Liver (tissue), 9 donors: ENCODE results near the gene NOC4L. TPM values are rescaled to one million over a fixed set of nuclear protein-coding genes. Genes with fewer than 3 reads are reported as not detected.

Experiments
- DNase-seq: peaks from one replicate; pipeline ENCODE4 v3.0.0-alpha.2; 2017; ENCODE audit warnings: low spot score
- H3K27ac ChIP-seq, 2 donors: one replicate each; pipeline ENCODE4 v1.7.0; 2013; ENCODE audit warnings: inconsistent platforms in 2 of 2, low read length in 2 of 2, control low read depth in 1 of 2, low read depth in 1 of 2, mild to moderate bottlenecking in 1 of 2
- H3K27me3 ChIP-seq, 4 donors: one replicate each; pipeline versions ENCODE4 v1.6.1 to v1.7.0; 2013; ENCODE audit warnings: low read length in 3 of 4, inconsistent platforms in 1 of 4, mild to moderate bottlenecking in 1 of 4, moderate library complexity in 1 of 4; ENCODE audit not compliant: control insufficient read depth in 4 of 4, insufficient read depth in 4 of 4
- H3K36me3 ChIP-seq, 4 donors: one replicate each; pipeline versions ENCODE4 v1.6.1 to v1.7.0; 2013; ENCODE audit warnings: low read length in 3 of 4, mild to moderate bottlenecking in 3 of 4, low read depth in 1 of 4, moderate library complexity in 1 of 4; ENCODE audit not compliant: control insufficient read depth in 4 of 4, insufficient read depth in 3 of 4
- H3K4me1 ChIP-seq, 4 donors: one replicate each; pipeline versions ENCODE4 v1.6.1 to v1.7.0; 2013; ENCODE audit warnings: low read length in 3 of 4, mild to moderate bottlenecking in 3 of 4, moderate library complexity in 1 of 4; ENCODE audit not compliant: control insufficient read depth in 4 of 4, insufficient read depth in 4 of 4
- H3K4me3 ChIP-seq, 3 donors: one replicate each; pipeline versions ENCODE4 v1.6.1 to v1.7.0; 2013; ENCODE audit warnings: low read length in 3 of 3, control low read depth in 1 of 3, low read depth in 1 of 3, mild to moderate bottlenecking in 1 of 3
- H3K9ac ChIP-seq, 2 donors: one replicate each; pipeline ENCODE4 v1.7.0; 2013; ENCODE audit warnings: low read length in 2 of 2, mild to moderate bottlenecking in 2 of 2, moderate library complexity in 2 of 2, control low read depth in 1 of 2, low read depth in 1 of 2
- H3K9me3 ChIP-seq, 4 donors: one replicate each; pipeline versions ENCODE4 v1.6.1 to v1.7.0; 2013; ENCODE audit warnings: low read length in 3 of 4; ENCODE audit not compliant: control insufficient read depth in 4 of 4
- ATF3 ChIP-seq: IDR thresholded peaks from 2 replicates; pipeline ENCODE4 v1.6.1; 2016; ENCODE audit warnings: antibody characterized with exemption
- CTCF ChIP-seq: fragments of 150-350 bp; IDR thresholded peaks from 2 replicates; pipeline ENCODE4 v1.5.1; 2017; ENCODE audit warnings: improper control_type of control experiment, low read depth, low read length; ENCODE audit not compliant: missing input control
- EGR1 ChIP-seq, 2 donors: IDR thresholded peaks; 2 replicates each; pipeline ENCODE4 v1.6.1; 2016 to 2018; ENCODE audit warnings: antibody characterized with exemption in 2 of 2, low read depth in 2 of 2
- HNF4G ChIP-seq: IDR thresholded peaks from 2 replicates; pipeline ENCODE4 v1.6.1; 2016; ENCODE audit warnings: antibody characterized with exemption
- MAX ChIP-seq: IDR thresholded peaks from 2 replicates; pipeline ENCODE4 v1.6.1; 2016; ENCODE audit warnings: antibody characterized with exemption
- NR2F2 ChIP-seq: IDR thresholded peaks from 2 replicates; pipeline ENCODE4 v1.6.1; 2016; ENCODE audit warnings: antibody characterized with exemption
- REST ChIP-seq: IDR thresholded peaks from 2 replicates; pipeline ENCODE4 v1.6.1; 2016; ENCODE audit warnings: antibody characterized with exemption, mild to moderate bottlenecking
- RXRA ChIP-seq, 2 donors: IDR thresholded peaks; 2 replicates each; pipeline ENCODE4 v1.6.1; 2017 to 2018; ENCODE audit warnings: antibody characterized with exemption in 2 of 2, mild to moderate bottlenecking in 1 of 2
- SP1 ChIP-seq: IDR thresholded peaks from 2 replicates; pipeline ENCODE4 v1.6.1; 2018; ENCODE audit warnings: antibody characterized with exemption, mild to moderate bottlenecking
- ZBTB33 ChIP-seq: IDR thresholded peaks from 2 replicates; pipeline ENCODE4 v1.6.1; 2016; ENCODE audit warnings: antibody characterized with exemption
- WGBS: extraction: QIAGEN DNeasy Blood & Tissue Kit; methylation state at CpG from one replicate; pipeline ENCODE4 v1.1.7; 2013; 5-methylcytosine and 5-hydroxymethylcytosine counted together
- polyA plus RNA-seq, 2 donors: library from polyadenylated mRNA; stranded (reverse) in 1 of 2; unstranded in 1 of 2; fragments of 200-250 nt in 1 of 2; fragments of >200 nt in 1 of 2; fragmentation: Nextera tagmentation in 1 of 2; extraction: Ambion mirVana in 1 of 2; gene quantifications; one replicate each; pipeline versions ENCODE4 v1.2.1 to v1.2.3, GENCODE V29; 2013 to 2015
- total RNA-seq, 2 donors: library from RNA; depleted of rRNA; stranded (reverse); fragments of >200 nt; gene quantifications; one replicate each; pipeline ENCODE4 v1.2.3, GENCODE V29; 2014
- donor health status: healthy.
- donor health status: healthy.
- donor health status: healthy.
- donor health status: healthy.
- donor health status: healthy.

The NOC4L gene
- total and polyA plus RNA-seq, 4 donors, result 6.4 to 11.6 (median 8.4) TPM

- H3K9me3 ChIP-seq, result no peaks in the 10 kb centered on the region
- H3K9ac ChIP-seq, result no peak overlapping the region
- TF ChIP-seq CTCF, result no peak
- no peak for TF ChIP-seq SP1
- TF ChIP-seq NR2F2, result no peak
- TF ChIP-seq ZBTB33, result no peak
- TF ChIP-seq ATF3, result no peak
- TF ChIP-seq EGR1 (IDR thresholded peaks at IDR 0.05; ENCODE audit: low read depth in 2 of 2), result no peak
- no peak for TF ChIP-seq MAX
- no peak for TF ChIP-seq RXRA (IDR thresholded peaks at IDR 0.05)
- no peak for TF ChIP-seq HNF4G
- no peak for TF ChIP-seq REST
- WGBS, result 70% methylated on average over 35 of the region's 35 CpGs
- no peaks in the 10 kb centered on the region for H3K4me1 ChIP-seq
- peaks cover 0 to 6% (median 0%) of the 10 kb centered on the region in 4 donors for H3K27me3 ChIP-seq
- no peak overlapping the region for H3K27ac ChIP-seq
- H3K36me3 ChIP-seq, result no peaks in the 10 kb centered on the region
- no peak overlapping the region for H3K4me3 ChIP-seq
- DNase-seq, result no peak
Observed at GRCh38 chr12:132175496-132176384, 31.5 kb downstream of the NOC4L start.

- 60% methylated on average over 19 of the region's 19 CpGs for WGBS
- peaks cover 0 to 6% (median 3%) of the 10 kb centered on the region in 4 donors for H3K27me3 ChIP-seq
Observed at GRCh38 chr12:132176385-132176919, 32.2 kb downstream of the NOC4L start.

More at GRCh38 chr12:132176385-132176919, 32.2 kb downstream of the NOC4L start:
- no peak for TF ChIP-seq ATF3
- TF ChIP-seq REST, result no peak
- TF ChIP-seq EGR1 (IDR thresholded peaks at IDR 0.05; ENCODE audit: low read depth in 2 of 2), result no peak
- H3K27ac ChIP-seq, result no peak overlapping the region
- no peak overlapping the region for H3K9ac ChIP-seq
- H3K9me3 ChIP-seq, result no peaks in the 10 kb centered on the region
- no peak for DNase-seq
- H3K4me3 ChIP-seq, result no peak overlapping the region
- H3K36me3 ChIP-seq, result no peaks in the 10 kb centered on the region
- H3K4me1 ChIP-seq, result no peaks in the 10 kb centered on the region
